NT2/D1 (cell line): ENCODE results near the gene ROBO1.

Experiments
- SUZ12 ChIP-seq: IDR thresholded peaks from 2 replicates; pipeline ENCODE4 v1.6.1; 2011; ENCODE audit not compliant: insufficient read length, insufficient read depth; ENCODE audit errors: extremely low read depth
- YY1 ChIP-seq: IDR thresholded peaks from 2 replicates; pipeline ENCODE4 v1.6.1; 2011; ENCODE audit not compliant: insufficient read length, insufficient read depth
- ZNF274 ChIP-seq: IDR thresholded peaks from 2 replicates; pipeline ENCODE4 v1.6.1; 2011; ENCODE audit warnings: mild to moderate bottlenecking, low read depth, low read length

DNA sequence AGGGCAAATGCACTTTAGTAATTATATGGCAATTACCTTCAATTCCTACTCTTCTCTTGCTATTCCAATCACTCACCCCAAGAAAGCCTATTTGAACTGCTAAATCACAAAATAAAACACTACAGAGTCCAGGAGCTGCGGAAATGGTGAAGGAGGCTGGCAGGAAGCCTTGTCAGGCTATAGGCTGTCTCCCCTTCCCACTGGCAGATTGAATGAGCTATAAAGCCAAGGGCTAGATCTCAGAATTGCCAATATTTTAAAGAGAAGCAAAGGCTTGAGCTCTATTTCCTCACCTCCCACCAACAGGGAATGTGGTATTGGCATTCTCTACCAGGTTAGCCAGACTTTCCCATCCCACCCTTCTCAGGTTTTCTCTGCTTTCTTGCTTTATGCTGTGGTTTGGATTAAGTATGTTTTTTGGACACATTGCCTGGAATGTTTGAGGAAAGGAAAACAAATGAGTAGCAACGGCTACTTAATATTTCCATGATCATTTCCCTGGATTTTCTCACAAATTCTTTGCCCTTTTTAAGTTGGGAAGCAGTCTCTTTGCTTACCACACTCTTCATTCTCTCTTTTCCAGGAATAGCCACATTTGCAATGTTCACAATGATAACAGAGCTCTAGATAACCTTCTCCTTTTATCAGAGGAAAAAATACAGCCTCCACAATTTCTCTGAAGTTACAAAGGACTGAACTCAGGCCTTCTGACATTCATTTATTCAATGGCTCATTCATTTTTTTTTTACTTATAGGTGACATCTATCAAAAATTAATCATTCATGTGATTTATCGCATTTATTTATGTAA, 1125.4 kb downstream of the ROBO1 start:
- TF ChIP-seq YY1 (no peak), ZNF274 (no peak), SUZ12 (no peak)
